Renal cortex interstitium (tissue), 11 donors: ENCODE measurements around the gene TRPM6. TPM values are rescaled to one million over a fixed set of nuclear protein-coding genes. Genes with fewer than 3 reads are reported as not detected.

Source experiments
- DNase-seq, 11 donors: peaks; one replicate each; pipeline ENCODE4 v3.0.0-alpha.2; 2013; ENCODE audit warnings: low read depth in 9 of 11, low spot score in 4 of 11; ENCODE audit errors: extremely low read depth in 1 of 11
- polyA plus RNA-seq, 3 donors: library from polyadenylated mRNA; unstranded; fragments of 120-200 nt; gene quantifications; one replicate each; pipeline ENCODE4 v1.2.1, GENCODE V29; 2013; ENCODE audit not compliant: insufficient read length in 3 of 3

Gene TRPM6
- polyA plus RNA-seq, 3 donors = 0.59 to 1.4 (median 0.70) TPM

- no peak for DNase-seq
Measured at GRCh38 chr9:74795803-74796202, 91.9 kb downstream of the TRPM6 start.

- DNase-seq = no peak
Measured at GRCh38 chr9:74795081-74795480, 92.6 kb downstream of the TRPM6 start.

- DNase-seq = no peak
Measured at GRCh38 chr9:74784506-74784905, 103.2 kb downstream of the TRPM6 start.

- DNase-seq = no peak
Measured at GRCh38 chr9:74783408-74783807, 104.3 kb downstream of the TRPM6 start.

DNA sequence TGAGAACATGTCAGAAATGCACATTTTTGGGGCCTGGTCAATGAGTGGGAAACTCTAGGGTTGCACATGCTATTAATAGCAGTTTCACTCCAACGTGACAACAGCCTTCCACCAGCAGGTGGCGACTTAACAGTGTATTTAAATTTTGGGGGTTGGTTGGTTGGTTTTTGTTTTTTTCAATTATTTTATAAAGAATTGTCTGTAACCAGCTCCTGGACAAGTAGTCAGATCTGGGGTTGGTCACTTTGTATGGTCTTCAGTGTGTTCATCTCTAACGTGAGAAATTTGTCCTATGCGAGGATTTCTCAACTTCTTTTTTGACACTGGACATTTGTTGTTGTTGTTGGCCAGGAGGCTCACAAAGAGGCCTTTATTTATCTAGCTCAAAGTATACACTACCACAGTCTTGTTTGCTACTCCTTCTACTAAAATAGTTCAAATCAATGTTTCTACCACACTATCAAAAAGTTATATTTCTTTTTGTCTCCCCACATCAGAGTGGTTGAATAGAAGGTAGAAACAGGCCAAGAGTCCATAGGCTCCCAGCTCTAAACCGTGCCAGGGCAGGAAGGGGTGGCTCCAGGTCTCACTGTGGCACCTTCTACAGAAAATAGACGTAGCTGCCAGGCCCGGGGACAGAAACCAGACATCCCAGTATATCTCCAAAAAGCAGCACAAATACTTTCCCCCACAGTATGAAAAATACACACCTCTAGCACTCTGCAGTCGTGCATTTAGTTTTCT, 110.4 kb downstream of the TRPM6 start:
- DNase-seq = peak; percentile 16 to 68 (median 47)

- no peak for DNase-seq
Measured at GRCh38 chr9:74775396-74775795, 112.3 kb downstream of the TRPM6 start.

GRCh38 chr9:74773886-74774479, 113.7 kb downstream of the TRPM6 start:
- DNase-seq = peak; percentile 29 to 73 (median 58)

- DNase-seq = no peak
Measured at GRCh38 chr9:74772121-74772520, 115.6 kb downstream of the TRPM6 start.

DNA sequence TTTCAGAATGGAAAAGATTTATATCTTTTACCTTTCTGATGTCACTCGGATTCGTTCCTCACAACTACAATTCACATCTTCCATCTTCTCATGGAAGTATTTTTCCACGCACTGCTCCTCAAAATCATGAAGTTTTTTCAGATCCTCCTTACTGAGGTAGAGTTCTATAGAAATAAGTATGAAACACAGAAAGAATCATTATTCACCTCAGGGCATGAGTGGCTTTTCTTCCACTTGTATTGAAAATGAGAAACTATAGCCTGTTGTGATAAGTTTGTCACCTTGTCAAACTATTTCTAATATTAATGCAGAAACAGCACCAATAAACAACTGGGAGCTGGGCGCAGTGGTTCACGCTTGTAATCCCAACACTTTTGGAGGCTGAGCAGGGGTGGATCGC, 116.0 kb downstream of the TRPM6 start:
- DNase-seq = no peak

GRCh38 chr9:74771262-74771585, 116.5 kb downstream of the TRPM6 start:
- no peak for DNase-seq

- no peak for DNase-seq
Measured at GRCh38 chr9:74770508-74771261, 117.0 kb downstream of the TRPM6 start.

DNA sequence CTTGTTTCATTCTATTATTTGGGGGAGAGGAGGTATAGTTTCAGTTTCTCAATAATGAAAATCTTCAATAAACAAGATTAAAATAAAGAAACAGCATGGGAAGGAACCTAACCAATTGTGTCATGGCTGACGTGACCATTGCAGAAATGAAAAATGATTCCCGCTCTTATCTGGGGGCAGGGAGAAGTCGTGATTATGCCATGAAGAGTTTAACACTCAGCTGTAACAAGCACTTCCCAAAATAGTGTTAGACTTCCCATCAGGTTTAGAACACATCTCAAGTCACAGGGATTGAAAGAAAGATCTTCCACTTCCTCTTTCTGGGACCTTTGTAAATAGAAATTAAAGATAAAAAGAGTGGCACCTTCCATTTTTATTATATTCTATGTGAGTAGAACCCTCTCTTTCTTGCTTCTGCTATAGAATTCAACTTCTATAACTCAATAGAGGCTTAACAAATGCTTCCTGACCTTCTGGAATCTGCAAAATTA, 122.2 kb downstream of the TRPM6 start:
- no peak for DNase-seq

- no peak for DNase-seq
Measured at GRCh38 chr9:74762950-74763349, 124.8 kb downstream of the TRPM6 start.

- no peak for DNase-seq
Measured at GRCh38 chr9:74760031-74760700, 127.6 kb downstream of the TRPM6 start.

DNA sequence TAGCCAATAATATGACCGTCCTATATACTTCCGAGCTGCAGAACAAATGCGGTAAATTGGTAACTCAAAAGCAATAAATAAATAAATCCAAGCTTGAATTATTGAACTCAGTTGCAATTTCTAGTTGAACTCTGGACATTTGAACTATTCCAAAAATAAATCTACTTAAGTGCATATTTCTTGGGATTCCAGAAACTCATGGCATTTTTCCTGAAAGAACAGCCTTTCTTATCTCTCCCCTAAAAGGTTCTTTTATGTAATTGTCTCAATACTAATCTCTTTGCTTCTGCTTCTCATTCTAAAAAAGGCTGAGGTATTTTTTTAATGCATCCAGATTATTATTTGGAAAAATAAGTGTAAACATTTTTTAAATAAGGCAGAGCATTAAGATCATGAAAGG, 131.7 kb downstream of the TRPM6 start:
- DNase-seq = no peak

GRCh38 chr9:74755355-74755754, 132.4 kb downstream of the TRPM6 start:
- no peak for DNase-seq

GRCh38 chr9:74753650-74754049, 134.1 kb downstream of the TRPM6 start:
- DNase-seq = no peak

DNA sequence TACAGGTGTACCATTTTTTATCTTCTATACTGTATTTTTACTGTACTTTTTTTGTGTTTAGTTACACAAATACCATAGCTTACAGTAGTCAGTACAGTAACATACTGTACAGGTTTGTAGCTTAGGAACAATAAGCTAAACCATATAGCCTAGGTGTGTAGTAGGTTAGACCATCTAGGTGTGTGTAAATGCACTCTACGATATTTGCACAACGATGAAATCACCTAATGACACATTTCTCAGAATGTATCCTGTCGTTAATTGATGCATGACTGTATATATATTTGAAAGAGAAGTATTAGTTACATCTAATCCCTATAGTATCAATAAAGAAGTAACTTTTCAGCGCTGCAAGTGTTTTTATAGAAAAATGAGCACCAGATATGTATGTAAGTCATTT, 138.8 kb downstream of the TRPM6 start:
- no peak for DNase-seq

- peak in 8 of 11 donors; percentile 16 to 33 (median 22) for DNase-seq
Measured at GRCh38 chr9:74742792-74743730, 144.7 kb downstream of the TRPM6 start.
